HG03060 (cell line): ENCODE results near the gene C11orf58.

Source experiments
- ATAC-seq: cut with Tn5 transposase; IDR thresholded peaks from one replicate; pipeline ENCODE4 v1.9.1; 2021; ENCODE audit warnings: low read depth, moderate number of reproducible peaks; ENCODE audit not compliant: unreplicated experiment

Gene C11orf58

DNA sequence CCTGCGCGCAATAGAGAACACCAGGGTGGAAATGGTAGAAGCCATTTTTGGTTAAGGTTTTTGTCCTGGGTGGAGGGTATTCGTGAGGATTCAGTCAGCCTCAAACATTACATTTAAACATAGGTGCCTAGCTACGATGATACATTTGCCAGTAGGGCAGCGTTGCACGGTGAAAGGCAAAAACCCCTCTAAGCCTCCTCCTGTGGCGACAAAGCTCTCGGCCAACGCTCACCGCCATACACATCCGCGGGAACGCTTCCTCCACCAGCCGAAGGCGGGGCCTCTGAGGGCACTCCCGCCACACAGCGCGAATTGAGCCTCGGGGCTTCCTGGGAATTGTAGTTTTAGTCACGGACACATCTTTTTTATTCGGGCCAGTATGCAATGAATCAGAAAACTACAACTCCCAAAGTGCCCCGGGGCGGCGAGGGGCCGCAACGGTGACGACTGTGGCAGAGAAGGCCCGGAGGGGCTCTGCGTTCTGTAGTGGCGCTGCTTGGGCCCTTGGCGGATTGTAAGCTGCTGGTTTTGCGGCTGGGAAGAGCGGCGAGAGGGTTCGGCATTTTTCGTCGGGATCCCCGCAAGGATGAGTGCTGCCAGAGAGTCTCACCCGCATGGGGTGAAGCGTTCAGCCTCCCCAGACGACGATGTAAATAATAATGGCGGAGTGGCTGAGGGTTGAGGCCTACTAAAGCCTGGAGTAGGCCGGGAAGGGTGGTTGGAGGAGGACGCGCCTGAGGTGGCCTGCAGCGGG is at the start of gene C11orf58:
C11orf58 (plus strand) TSS at position 455 of the 754 bp plus-strand sequence; CDS start at position 587, 132 bp downstream.
- ATAC-seq = peak; percentile 98

DNA sequence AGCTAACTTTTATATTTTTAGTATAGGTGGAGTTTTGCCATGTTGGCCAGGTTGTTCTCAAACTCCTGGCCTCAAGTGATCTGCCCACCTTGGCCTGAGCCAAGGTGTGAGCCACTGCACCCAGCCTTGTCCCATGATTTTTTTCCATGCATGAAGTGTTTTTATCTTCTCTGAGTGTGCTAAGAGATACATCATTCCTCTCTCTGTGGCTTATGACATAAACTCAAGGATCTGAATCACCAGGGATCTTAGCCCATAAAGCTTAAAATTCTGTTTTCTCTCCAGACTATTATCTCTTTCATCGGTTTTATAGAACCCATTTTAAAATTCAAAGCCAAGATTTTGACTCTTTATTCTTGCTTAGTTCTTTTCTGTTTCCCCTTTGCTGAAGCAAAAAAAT is 48.4 kb upstream of the C11orf58 start:
- no peak for ATAC-seq

- ATAC-seq = no peak
Measured at GRCh38 chr11:16703795-16704194, 34.7 kb upstream of the C11orf58 start.

DNA sequence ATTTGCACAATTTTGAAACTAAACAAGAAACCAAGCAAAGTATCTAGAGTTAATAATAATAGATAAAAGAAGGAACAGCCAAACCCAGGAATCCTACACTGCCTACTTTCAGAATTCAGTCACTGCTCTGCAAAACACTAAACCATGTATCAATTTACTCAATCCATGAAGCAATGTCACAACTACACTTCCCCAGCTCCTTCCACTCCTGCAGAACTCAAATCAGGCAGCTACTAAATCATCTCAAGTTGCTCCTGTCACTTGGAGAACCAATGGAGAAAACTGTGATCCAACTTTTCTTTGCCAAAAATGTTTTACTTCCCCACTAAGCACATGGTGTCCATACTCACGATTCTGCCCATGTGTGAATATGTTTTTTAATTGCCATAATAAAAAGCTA is 24.9 kb upstream of the C11orf58 start:
- ATAC-seq = no peak

DNA sequence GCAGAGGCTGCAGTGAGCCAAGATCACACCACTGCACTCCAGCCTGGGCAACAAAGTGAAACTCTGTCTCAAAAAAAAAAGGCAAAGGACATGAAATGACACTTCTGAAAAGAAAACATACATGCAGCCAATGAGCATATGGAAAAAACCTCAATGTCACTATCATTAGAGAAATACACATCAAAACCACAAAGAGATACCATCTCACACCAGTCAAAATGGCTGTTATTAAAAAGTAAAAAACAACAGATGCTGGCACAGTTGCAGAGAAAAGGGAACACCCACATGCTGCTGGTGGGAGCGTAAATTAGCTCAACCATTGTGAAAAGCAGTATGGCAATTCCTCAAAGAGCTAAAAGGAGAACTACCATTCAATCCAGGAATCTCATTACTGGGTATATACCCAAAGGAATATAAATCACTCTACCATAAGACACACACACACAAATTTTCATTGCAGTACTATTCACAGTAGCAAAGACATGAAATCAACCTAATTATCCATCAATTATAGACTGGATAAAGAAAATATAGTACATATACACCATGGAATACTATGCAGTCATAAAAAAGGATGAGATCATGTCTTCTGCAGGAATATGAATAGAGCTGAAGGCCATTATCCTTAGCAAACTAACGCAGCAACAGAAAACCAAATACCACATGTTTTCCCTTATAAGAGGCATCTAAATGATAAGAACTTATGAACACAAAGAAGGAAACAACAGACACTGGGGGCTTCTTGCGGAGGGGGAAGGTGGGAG is 15.7 kb upstream of the C11orf58 start:
- no peak for ATAC-seq

DNA sequence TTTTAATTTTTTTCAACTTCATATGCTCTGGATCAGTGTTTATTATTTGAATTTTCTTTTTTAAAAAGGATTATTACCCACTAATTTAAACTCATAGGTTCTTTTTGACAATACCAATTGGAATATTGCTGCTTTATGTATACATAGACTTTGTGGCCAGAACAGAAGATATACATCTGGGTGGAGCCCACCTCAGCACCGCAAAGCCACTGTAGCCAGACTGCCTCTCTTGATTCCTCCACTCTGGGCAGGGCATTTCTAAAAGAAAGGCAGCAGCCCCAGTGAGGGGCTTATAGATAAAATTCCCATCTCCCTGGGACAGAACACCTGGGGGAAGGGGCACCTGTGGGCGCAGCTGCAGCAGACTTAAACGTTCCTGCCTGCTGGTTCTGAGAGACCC is 10.6 kb upstream of the C11orf58 start:
- ATAC-seq = no peak

GRCh38 chr11:16737818-16738192 is 642 bp upstream of the C11orf58 start:
- no peak for ATAC-seq

- no peak for ATAC-seq
Measured at GRCh38 chr11:16738947-16739815, 734 bp downstream of the C11orf58 start.

DNA sequence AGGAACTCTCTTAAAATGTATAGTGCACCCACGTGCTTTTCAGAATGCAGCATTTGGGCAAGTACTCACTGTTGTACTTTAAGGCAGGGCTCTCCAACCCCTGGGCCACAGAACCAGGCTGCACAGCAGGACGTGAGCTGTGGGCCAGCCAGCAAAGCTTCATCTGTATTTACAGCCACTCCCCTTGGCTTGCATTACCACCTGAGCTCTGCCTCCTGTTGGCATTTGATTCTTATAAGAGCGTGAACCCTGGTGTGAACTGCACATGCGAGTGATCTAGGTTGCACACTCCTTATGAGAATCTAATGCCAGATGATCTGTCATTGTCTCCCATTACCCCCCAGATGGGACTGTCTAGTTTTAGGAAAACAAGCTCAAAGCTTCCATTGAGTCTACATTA is 3.0 kb downstream of the C11orf58 start:
- no peak for ATAC-seq

DNA sequence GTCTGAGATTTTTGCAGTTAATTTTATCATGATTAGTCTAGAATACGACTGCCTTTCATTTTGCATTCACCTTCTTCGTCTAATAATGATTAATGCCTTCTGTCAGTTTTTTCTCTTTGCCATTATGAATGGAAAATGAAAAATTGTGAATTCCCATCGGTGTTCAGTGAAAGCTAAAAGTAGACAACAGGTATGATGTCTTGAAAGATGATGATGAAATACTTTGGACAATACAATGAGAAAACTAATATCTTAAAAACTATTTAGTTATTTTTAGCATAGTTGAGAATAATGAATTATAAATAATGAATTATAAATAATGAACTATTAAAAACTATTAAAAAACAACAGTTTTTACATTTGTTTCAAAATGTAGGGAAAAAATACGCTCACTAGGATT is 5.0 kb downstream of the C11orf58 start:
- ATAC-seq = no peak

- no peak for ATAC-seq
Measured at GRCh38 chr11:16744128-16744725, 5.8 kb downstream of the C11orf58 start.

- ATAC-seq = no peak
Measured at GRCh38 chr11:16745950-16746605, 7.6 kb downstream of the C11orf58 start.

DNA sequence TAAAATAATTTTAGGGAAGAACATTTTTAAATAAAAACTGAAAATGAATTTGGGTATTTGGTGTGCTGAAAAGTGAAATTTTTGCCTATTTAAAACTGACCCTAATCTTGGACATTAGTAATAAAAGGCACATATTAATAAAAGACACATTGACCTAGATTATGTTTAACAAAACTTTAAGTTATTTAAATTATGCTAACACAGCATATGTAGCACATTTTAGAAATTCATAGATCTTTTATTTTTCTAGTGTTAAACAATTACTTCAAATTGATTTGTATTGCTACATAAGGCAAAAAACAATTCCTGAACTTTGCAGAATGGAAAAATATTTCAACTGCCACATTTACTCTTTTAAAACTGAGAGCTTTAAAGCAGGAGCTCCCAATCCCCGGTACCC is 10.6 kb downstream of the C11orf58 start:
- ATAC-seq = no peak

DNA sequence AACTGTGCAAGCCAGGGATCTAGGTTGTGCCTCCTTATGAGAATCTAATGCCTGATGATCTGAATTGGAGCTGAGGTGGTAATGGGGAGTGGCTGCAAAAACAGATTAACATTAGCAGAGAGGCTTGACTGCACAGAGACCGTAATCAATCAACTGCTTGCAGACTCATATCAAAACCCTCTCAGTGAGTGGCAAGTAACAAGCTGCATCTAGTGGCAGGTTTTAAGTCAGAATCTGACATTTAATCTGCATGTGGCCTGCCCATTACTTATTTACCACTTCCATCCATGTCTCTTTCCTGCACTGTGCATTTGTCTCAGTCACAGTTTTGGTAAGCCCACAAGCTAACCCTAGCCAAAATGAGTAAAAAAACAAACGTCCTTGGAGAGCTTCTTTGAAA is 11.2 kb downstream of the C11orf58 start:
- no peak for ATAC-seq

GRCh38 chr11:16750417-16750816 is 12.0 kb downstream of the C11orf58 start:
- ATAC-seq = no peak

- ATAC-seq = no peak
Measured at GRCh38 chr11:16758382-16759024, 20.1 kb downstream of the C11orf58 start.

GRCh38 chr11:16759857-16760508 is 21.5 kb downstream of the C11orf58 start:
- no peak for ATAC-seq

DNA sequence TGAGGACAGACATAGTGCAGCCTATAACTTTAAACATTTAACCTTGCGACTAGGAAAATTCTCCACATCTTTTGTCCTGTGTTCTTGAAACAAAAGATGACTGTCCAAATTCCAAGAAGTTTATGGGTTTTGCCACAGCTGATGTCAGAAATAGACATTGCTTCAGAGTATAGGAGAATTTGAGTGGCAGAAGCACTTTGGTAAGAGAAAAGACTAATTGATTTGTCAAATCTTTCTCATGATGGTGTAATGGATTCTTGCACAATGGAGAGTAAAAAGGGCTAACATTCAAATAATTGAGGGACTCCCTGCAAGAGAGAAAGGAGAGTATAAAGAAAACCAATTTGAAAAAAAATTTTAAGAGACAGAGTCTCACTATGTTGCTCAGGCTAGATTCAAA is 25.3 kb downstream of the C11orf58 start:
- ATAC-seq = no peak

DNA sequence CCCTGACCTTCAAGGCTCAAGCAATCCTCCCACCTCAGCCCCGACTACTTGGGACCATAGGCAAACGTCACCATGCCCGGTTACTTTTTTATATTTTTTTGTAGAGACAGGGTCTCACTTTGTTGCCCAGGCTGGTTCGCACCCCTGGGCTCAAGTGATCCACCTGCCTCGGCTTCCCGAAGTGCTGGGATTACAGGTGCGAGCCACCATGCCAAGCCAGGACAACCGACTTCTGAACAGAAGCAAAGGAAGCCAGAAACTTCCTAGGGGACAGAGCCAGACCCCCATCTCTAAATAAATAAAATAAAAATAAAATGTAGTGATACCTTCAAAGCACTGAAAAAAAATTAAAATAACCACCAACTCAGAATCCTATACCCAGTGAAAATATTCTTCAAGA is 26.4 kb downstream of the C11orf58 start:
- ATAC-seq = no peak
